ENCODE measurements around the gene KCNMB4. TPM values are rescaled to one million over a fixed set of nuclear protein-coding genes. Genes with fewer than 3 reads are reported as not detected.

KCNMB4 gene
- total RNA-seq, 2 experiments from 2014 or later = 0.94 to 2.1 TPM

GRCh38 chr12:70448371-70448770, 82.3 kb downstream of the KCNMB4 start:
- ChIA-PET CTCF (interaction anchor here (0.6 kb wide), 1 partner anchor 195 kb away, joined by 3 read pairs; no protein-coding TSS in a partner anchor), POLR2A (no interaction called here)
- no peak overlapping the region for H3K4me3 Mint-ChIP-seq
- H3K36me3 Mint-ChIP-seq (ENCODE audit: low read depth) = no peaks in the 10 kb centered on the region
- H3K27me3 Mint-ChIP-seq = no peaks in the 10 kb centered on the region
- ATAC-seq (no peak), DNase-seq (no peak)
- no peaks in the 10 kb centered on the region for H3K4me1 Mint-ChIP-seq
- no peak overlapping the region for H3K27ac Mint-ChIP-seq
- H3K9me3 Mint-ChIP-seq (ENCODE audit: low read depth) = peaks cover 12% of the 10 kb centered on the region
- intact Hi-C loops (cut with DNase I, micrococcal nuclease) = no loop called here

GRCh38 chr12:70449074-70449752, 83.1 kb downstream of the KCNMB4 start:
- Mint-ChIP-seq H3K4me1 (no peaks in the 10 kb centered on the region), H3K36me3 (ENCODE audit: low read depth) (no peaks in the 10 kb centered on the region), H3K9me3 (ENCODE audit: low read depth) (peaks cover 12% of the 10 kb centered on the region), H3K27me3 (peaks cover 2% of the 10 kb centered on the region), H3K4me3 (no peak overlapping the region), H3K27ac (no peak overlapping the region)
- no peak for DNase-seq
- POLR2A ChIA-PET = no interaction called here
- CTCF ChIA-PET = interaction anchor here (0.6 kb wide), 1 partner anchor 194 kb away, joined by 3 read pairs; no protein-coding TSS in a partner anchor
- ATAC-seq = no peak
- intact Hi-C loops (cut with DNase I, micrococcal nuclease) = no loop called here

GRCh38 chr12:70449753-70450341, 83.8 kb downstream of the KCNMB4 start:
- Mint-ChIP-seq H3K4me3 (no peak overlapping the region), H3K9me3 (ENCODE audit: low read depth) (peaks cover 12% of the 10 kb centered on the region), H3K27ac (no peak overlapping the region), H3K27me3 (peaks cover 2% of the 10 kb centered on the region), H3K36me3 (ENCODE audit: low read depth) (no peaks in the 10 kb centered on the region), H3K4me1 (no peaks in the 10 kb centered on the region)
- ATAC-seq (no peak), DNase-seq (no peak)
- intact Hi-C loops (cut with DNase I, micrococcal nuclease) = no loop called here
- CTCF ChIA-PET = no interaction called here
- POLR2A ChIA-PET = no interaction called here

GRCh38 chr12:70451528-70451927, 85.4 kb downstream of the KCNMB4 start:
- Mint-ChIP-seq H3K4me3 (no peak overlapping the region), H3K27ac (no peak overlapping the region), H3K36me3 (ENCODE audit: low read depth) (no peaks in the 10 kb centered on the region), H3K4me1 (no peaks in the 10 kb centered on the region), H3K27me3 (peaks cover 4% of the 10 kb centered on the region), H3K9me3 (ENCODE audit: low read depth) (peaks cover 12% of the 10 kb centered on the region)
- intact Hi-C loops (cut with DNase I, micrococcal nuclease) = no loop called here
- ATAC-seq (no peak), DNase-seq (no peak)
- POLR2A ChIA-PET = no interaction called here
- CTCF ChIA-PET = no interaction called here

- no peak for ATAC-seq
- ChIA-PET POLR2A (no interaction called here), CTCF (interaction anchor here (0.6 kb wide), 1 partner anchor 101 kb away, joined by 3 read pairs; no protein-coding TSS in a partner anchor)
- no peak for DNase-seq
- intact Hi-C loops (cut with DNase I, micrococcal nuclease) = no loop called here
- Mint-ChIP-seq H3K36me3 (ENCODE audit: low read depth) (no peaks in the 10 kb centered on the region), H3K4me1 (no peaks in the 10 kb centered on the region), H3K9me3 (ENCODE audit: low read depth) (peaks cover 11% of the 10 kb centered on the region), H3K27ac (no peak overlapping the region), H3K27me3 (peaks cover 7% of the 10 kb centered on the region), H3K4me3 (no peak overlapping the region)
These were observed 90.9 kb downstream of the KCNMB4 start for GRCh38 chr12:70456953-70457352.

- intact Hi-C loops (cut with DNase I, micrococcal nuclease) = no loop called here
- Mint-ChIP-seq H3K4me1 (no peaks in the 10 kb centered on the region), H3K36me3 (ENCODE audit: low read depth) (no peaks in the 10 kb centered on the region), H3K9me3 (ENCODE audit: low read depth) (peaks cover 14% of the 10 kb centered on the region), H3K27ac (no peak overlapping the region), H3K4me3 (no peak overlapping the region), H3K27me3 (peaks cover 6% of the 10 kb centered on the region)
- POLR2A ChIA-PET = no interaction called here
- DNase-seq = no peak
- ATAC-seq = no peak
- CTCF ChIA-PET = no interaction called here
These were observed 93.7 kb downstream of the KCNMB4 start for GRCh38 chr12:70459786-70460185.

GRCh38 chr12:70463997-70464396, 97.9 kb downstream of the KCNMB4 start:
- Mint-ChIP-seq H3K27ac (no peak overlapping the region), H3K36me3 (ENCODE audit: low read depth) (no peaks in the 10 kb centered on the region), H3K4me3 (no peak overlapping the region), H3K4me1 (no peaks in the 10 kb centered on the region), H3K27me3 (peaks cover 4% of the 10 kb centered on the region), H3K9me3 (ENCODE audit: low read depth) (peaks cover 14% of the 10 kb centered on the region)
- ATAC-seq = no peak
- no peak for DNase-seq
- ChIA-PET CTCF (no interaction called here), POLR2A (no interaction called here)
- intact Hi-C loops (cut with DNase I, micrococcal nuclease) = no loop called here

- H3K4me3 Mint-ChIP-seq = no peak overlapping the region
- ChIA-PET POLR2A (interaction anchor here (0.6 kb wide), 1 partner anchor 12 kb away, joined by 3 read pairs; no protein-coding TSS in a partner anchor), CTCF (no interaction called here)
- no peak for DNase-seq
- no peaks in the 10 kb centered on the region for H3K4me1 Mint-ChIP-seq
- no peak for ATAC-seq
- intact Hi-C loops (cut with DNase I, micrococcal nuclease) = no loop called here
- H3K9me3 Mint-ChIP-seq (ENCODE audit: low read depth) = peaks cover 3% of the 10 kb centered on the region
- H3K36me3 Mint-ChIP-seq (ENCODE audit: low read depth) = no peaks in the 10 kb centered on the region
- peaks cover 4% of the 10 kb centered on the region for H3K27me3 Mint-ChIP-seq
- H3K27ac Mint-ChIP-seq = no peak overlapping the region
These were observed 100.7 kb downstream of the KCNMB4 start for GRCh38 chr12:70466753-70467152.

GRCh38 chr12:70467476-70467875, 101.4 kb downstream of the KCNMB4 start:
- ChIA-PET POLR2A (no interaction called here), CTCF (interaction anchor here (0.7 kb wide), 1 partner anchor 559 kb away, joined by 4 read pairs; no protein-coding TSS in a partner anchor)
- Mint-ChIP-seq H3K27ac (no peak overlapping the region), H3K27me3 (peaks cover 4% of the 10 kb centered on the region), H3K36me3 (ENCODE audit: low read depth) (no peaks in the 10 kb centered on the region), H3K4me3 (no peak overlapping the region), H3K9me3 (ENCODE audit: low read depth) (peaks cover 3% of the 10 kb centered on the region), H3K4me1 (no peaks in the 10 kb centered on the region)
- DNase-seq (no peak), ATAC-seq (no peak)
- intact Hi-C loops (cut with DNase I, micrococcal nuclease) = no loop called here

- H3K36me3 Mint-ChIP-seq (ENCODE audit: low read depth) = no peaks in the 10 kb centered on the region
- CTCF ChIA-PET = interaction anchor here (0.7 kb wide), 1 partner anchor 560 kb away, joined by 4 read pairs; no protein-coding TSS in a partner anchor
- H3K9me3 Mint-ChIP-seq (ENCODE audit: low read depth) = peaks cover 3% of the 10 kb centered on the region
- H3K27ac Mint-ChIP-seq = no peak overlapping the region
- peaks cover 6% of the 10 kb centered on the region for H3K27me3 Mint-ChIP-seq
- POLR2A ChIA-PET = no interaction called here
- ATAC-seq (no peak), DNase-seq (no peak)
- intact Hi-C loops (cut with DNase I, micrococcal nuclease) = no loop called here
- H3K4me1 Mint-ChIP-seq = no peaks in the 10 kb centered on the region
- H3K4me3 Mint-ChIP-seq = no peak overlapping the region
These were observed 102.0 kb downstream of the KCNMB4 start for GRCh38 chr12:70467918-70468733.

- POLR2A ChIA-PET = no interaction called here
- CTCF ChIA-PET = no interaction called here
- H3K9me3 Mint-ChIP-seq (ENCODE audit: low read depth) = peaks cover 3% of the 10 kb centered on the region
- peaks cover 7% of the 10 kb centered on the region for H3K27me3 Mint-ChIP-seq
- intact Hi-C loops (cut with DNase I, micrococcal nuclease) = no loop called here
- H3K36me3 Mint-ChIP-seq (ENCODE audit: low read depth) = no peaks in the 10 kb centered on the region
- no peak overlapping the region for H3K4me3 Mint-ChIP-seq
- ATAC-seq (no peak), DNase-seq (no peak)
- no peaks in the 10 kb centered on the region for H3K4me1 Mint-ChIP-seq
- no peak overlapping the region for H3K27ac Mint-ChIP-seq
These were observed 102.7 kb downstream of the KCNMB4 start for GRCh38 chr12:70468741-70469140.

All from activated CD4-positive, alpha-beta T cell treated with anti-CD3 and anti-CD28 coated beads for 36 hours (primary cell).